T-helper 9 cell (primary cell): ENCODE data around the gene EEF1E1.
"Not testable (repeated sequence)": the region's sequence is repeated elsewhere in the genome, so short reads cannot be mapped to it uniquely, and the experiment has no call there.

Source experiments
- DNase-seq: peaks from one replicate; pipeline ENCODE4 v3.0.0-alpha.2; 2020

EEF1E1 gene

DNA sequence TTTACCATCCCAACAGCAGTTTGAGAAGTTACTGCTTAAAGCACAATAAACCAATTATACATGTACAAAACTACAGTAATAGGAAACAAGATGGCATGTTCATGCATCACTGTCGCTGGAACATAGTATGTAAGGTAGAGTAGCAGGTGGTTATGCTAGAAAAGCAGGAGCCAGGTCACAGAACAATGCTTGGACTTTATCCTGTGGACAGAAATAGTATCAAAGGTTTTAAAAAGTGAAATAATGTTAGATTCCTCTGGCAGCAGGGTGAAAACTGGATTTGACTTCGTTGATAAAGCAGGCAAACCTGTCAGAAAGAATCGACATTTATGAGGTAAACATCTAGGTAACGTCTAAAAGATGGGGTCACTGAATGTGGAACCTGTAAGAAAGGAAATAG, 40.6 kb downstream of the EEF1E1 start:
- no peak for DNase-seq

DNA sequence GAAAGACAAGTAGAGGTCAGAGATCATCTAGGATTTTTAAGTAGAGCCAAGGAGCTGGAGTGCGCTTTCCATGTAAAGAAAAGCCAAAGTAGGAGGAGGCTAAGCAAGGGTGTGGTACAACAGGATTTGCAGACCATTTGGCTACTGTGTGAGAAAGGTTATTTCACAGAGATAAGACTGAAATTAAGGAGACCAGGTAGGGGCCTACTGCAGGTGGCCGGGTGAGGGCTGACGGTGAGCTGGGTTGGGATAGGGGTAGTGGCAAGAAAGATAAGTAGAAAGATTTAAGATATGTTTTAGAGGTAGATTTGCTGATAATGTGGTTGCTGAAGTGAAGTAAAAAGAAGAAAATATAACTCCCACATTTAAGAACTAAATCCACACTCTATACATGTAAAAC, 42.0 kb downstream of the EEF1E1 start:
- DNase-seq = no peak

DNA sequence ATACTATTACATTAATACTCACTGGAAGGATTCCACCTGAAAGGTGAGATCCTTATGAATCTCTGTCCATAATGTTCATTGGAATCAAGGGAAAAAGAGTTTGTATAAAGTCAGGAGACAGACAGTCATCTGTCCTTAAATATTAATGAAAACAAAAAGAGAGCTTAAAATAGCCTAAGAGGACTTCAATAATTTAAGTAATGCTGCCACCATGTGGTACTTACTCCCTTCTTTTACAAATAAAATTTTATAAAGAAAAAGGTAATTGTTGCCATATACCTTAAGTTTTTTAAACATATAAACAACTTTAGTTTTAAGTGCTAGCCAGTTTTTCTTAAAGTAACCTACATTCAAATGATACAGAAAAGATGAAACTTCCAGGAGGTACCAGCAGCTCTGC, 43.2 kb downstream of the EEF1E1 start:
- no peak for DNase-seq

DNA sequence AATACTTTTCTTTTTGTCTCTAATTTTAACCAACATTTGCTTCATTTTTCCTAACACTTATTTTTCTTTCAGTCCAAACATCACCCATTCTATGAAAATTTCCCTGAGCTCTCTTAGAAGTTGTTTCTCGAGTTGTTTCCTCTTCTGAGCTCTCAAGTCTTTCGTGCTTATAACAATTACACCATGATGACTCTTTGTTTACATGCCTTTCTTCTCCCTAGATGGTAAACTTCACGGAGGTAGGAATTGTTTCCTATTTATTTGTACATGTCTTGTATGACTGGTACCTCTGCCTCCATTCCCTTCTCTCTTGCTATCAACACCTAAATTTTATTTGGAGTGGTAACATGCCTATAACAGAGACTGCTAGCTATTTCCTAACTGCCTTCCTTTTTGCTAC, 44.6 kb downstream of the EEF1E1 start:
- DNase-seq = no peak

DNA sequence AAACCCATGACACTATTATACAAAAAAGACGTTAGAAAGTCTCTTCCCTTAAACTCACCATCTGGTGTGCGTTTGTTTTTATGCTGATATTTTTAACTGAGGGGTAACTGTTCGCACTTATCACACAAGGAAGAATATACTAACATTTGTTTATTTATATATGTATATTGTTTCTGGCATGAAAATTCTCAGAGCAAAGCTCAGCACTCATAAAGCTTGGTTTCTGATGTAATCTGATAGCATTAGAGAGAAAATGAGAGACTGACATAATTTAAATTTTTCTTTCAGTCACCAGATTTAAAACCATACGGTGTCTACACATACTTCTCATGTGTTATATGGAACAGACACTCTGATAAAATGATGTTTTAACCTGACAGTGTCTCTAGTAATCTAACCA, 45.1 kb downstream of the EEF1E1 start:
- DNase-seq = no peak

DNA sequence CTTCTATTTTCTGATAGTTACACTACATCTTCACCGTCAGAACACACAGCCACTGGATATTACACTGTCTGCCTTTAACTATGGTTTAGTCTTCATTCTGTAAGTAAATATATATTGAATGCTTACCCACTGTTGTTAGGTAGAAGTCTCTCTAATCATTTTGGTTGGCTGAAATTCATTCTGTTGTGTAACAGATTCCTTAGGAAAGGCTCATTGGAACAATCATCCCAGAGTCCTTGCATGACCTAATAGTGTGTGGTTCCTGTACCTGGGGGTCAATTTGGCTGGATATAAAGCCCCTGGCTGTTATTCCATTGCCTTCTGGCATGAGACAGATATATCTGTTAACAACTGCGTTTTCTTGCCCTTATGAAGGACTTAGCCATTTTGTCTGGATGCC, 48.1 kb downstream of the EEF1E1 start:
- no peak for DNase-seq

DNA sequence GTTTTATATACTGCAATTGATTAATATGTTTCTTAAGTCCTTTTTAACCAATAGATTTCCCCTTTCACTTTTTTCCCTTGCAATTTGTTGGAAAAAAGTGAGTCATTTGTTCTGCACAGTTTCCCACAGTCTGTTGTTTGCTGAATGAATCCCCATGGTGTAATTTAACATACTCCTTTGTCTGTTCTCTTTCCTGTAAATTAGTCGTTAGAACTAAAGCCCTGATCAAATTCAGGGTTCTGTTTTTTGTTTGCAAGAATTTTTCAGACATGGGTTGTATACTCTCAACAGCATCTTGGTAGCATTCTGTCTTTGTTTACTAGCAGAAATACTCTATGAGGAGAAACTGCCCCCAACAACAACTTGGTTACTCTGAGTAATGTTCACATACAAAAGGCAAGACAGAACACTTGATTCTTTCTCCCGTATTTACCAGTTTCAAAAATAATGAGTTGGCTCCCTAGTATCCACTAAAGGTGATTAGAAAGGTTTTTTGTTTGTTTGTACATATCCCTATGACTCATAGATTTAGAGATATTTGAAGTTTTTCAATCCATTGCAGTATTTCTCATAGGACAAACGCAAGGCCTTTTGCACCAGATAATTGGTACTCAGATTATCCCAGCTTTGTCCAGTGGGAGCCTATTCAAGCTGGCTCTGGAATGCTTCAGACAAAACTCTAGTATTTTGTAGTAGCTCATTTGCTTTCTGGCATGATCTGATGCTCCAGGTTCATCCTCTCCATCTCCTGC, 54.6 kb downstream of the EEF1E1 start:
- DNase-seq = no peak

DNA sequence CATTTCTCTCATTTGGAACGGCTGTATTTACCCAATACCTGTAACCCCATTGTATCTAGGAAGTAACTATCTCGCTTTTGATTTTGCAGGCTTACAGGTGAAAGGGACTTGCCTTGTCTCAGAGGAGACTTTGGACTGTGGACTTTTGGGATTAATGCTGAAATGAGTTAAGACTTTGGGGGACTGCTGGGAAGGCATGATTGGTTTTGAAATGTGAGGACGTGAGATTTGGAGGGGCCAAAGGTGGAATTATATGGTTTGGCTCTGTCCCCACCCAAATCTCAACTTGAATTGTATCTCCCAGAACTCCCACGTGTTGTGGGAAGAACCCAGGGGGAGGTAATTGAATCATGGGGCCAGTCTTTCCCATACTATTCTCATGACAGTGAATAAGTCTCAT, 56.6 kb downstream of the EEF1E1 start:
- not testable (repeated sequence) for DNase-seq

DNA sequence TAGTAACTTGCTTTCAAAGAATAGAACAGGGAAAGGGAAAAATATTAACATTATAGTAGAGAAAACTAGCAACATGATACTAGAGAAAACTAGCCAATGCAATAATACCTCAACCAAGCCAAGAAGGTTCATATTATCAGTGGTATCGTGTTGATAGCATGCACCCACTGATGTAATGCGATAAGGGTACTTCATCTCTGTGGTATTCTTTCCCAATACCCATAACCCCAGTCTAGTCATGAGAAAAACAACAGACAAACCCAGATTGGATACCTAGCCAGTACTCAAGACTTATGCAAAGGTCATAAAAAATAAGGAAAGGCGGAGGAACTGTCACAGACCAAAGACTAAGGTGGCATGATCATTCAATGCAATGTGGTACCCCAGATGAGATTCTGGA, 59.1 kb downstream of the EEF1E1 start:
- no peak for DNase-seq

DNA sequence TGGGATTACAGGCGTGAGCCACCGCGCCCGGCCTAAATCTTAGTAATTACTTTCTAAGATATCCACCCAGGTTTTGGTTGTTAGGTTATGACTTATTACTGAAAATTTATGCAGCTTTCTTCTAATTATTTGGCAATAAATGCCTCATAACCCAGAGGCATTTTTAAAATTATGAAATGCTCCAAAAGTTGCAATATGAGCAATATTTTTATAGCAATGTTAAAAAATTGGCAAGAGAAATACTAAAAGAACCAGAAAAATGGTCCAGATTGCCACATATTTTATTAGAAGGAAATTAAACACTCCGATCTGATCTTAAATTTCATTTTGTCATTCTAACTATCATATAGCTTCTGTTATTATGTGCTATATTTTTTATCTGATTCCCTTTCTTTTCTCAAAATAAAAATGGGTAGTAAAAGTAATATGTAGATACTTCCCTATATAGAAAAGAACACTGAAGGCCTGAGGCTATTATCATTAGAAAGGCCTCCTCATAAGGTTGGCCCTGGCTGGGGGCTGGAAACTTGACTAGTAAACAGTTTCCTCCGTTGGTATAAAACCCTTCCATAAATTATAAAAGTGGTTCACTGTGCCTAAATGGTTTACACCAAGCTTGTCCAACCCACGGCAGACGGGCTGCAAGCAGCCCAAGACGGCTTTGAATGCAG, 60.3 kb downstream of the EEF1E1 start:
- DNase-seq = no peak

DNA sequence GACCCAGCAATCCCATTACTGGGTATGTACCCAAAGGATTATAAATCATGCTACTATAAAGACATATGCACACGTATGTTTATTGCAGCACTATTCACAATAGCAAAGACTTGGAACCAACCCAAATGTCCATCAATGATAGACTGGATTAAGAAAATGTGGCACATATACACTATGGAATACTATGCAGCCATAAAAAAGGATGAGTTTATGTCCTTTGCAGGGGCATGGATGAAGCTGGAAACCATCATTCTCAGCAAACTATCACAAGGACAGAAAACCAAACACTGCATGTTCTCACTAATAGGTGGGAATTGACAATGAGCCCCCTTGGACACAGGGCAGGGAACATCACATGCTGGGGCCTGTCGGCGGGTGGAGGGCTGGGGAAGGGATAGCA, 68.2 kb downstream of the EEF1E1 start:
- not testable (repeated sequence) for DNase-seq

DNA sequence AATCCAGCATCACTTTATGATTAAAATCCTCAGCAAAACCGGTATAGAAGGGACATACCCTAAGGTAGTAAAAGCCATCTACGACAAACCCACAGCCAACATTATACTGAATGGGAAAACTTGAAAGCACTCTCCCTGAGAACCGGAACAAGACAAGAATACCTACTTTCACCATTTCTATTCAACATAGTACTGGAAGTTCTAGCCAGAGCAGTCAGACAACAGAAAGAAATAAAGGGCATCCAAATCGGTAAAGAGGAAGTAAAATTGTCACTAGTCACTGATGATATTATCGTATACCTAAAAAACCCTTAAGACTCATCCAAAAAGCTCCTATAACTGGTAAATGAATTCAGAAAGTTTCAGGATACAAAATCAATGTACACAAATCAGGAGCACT, 71.4 kb downstream of the EEF1E1 start:
- no peak for DNase-seq
